GM19372 (cell line): Measurements from ENCODE around the gene ASXL2.
"Not testable (repeated sequence)": the region's sequence is repeated elsewhere in the genome, so short reads cannot be mapped to it uniquely, and the experiment has no call there.

Source experiments
- ATAC-seq: cut with Tn5 transposase; IDR thresholded peaks from one replicate; pipeline ENCODE4 v1.9.1; 2021; ENCODE audit warnings: mild to moderate bottlenecking, low read depth, moderate library complexity; ENCODE audit not compliant: unreplicated experiment

ASXL2 gene

DNA sequence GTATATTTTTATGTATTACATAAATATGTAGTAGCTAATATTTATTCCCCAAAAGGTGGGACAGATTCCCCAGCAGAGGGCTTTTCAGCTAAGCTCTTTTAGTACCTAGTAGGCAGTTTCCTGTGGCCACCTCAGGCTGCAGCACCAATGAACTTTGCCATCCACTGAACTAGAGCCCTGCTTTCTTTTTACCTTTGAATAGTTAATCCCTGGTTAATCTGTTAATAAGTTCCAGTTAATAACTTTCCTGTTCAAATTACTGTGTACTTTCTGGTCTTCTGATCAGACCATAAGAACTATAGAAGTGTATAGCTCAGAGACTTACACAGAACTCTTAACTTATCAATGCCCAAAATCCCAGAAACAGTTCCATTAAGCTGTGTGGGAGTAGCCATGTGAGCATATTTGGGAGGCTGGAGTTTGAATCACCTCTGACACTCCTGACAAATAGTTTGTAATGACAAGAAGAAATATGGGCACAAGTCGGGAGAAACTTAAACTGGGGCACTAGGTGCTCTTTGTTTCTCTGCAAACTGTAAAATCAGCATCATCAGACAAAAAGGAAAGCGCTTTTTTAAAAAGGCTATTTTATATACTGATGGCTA, 40.0 kb downstream of the ASXL2 start:
- no peak for ATAC-seq

DNA sequence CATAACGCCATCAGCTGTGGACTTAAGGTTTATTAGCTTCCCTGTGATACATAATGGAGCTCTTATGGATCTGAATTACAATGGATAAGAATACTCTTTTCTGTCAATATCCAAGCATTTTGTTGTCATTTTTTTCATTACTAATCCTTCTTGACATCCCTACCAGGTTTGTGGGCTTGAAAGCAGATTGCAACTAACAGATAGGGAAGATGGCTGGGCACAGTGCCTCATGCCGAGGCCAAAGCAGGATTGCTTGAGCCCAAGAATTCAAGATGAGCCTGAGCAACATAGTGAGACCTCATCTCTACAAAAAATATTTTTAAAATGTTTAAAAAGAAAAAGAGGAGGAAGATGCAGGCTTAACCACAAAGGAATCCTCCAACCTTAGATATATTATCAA, 42.4 kb downstream of the ASXL2 start:
- no peak for ATAC-seq

DNA sequence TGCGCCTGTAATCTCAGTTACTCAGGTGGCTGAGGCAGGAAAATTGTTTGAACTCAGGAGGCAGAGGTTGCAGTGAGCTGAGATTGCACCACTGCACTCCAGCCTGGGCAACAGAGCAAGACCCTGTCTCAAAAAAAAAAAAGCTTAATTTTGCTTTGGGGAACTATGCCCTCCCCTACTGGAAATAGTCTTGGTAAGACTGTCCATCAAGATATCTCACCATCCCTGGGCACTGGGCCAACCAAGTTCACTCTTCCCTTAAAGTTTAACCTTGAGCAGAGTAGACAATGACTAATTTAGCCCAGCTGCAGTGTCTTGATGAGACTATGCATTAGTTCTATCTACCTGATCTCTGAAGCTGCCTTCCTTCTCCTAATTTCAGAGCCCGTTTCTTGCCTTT, 44.7 kb downstream of the ASXL2 start:
- ATAC-seq, result no peak

DNA sequence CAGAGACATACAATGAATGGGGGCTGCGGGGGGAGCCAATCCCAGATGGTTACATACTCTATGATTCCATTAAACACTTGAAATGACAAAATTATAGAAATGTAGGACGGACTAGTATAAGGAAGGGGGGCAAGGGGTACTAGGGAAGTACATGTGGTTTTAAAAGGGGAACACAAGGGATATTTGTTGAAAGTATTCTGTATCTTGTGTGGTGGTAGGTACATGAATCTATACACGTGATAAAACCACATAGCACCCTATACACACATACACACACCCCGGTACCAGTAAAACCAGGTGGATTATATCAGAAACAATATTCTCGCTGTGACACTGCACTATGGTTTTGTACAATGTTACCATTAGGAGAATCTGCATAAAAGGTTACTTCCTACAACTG, 45.4 kb downstream of the ASXL2 start:
- ATAC-seq, result no peak

DNA sequence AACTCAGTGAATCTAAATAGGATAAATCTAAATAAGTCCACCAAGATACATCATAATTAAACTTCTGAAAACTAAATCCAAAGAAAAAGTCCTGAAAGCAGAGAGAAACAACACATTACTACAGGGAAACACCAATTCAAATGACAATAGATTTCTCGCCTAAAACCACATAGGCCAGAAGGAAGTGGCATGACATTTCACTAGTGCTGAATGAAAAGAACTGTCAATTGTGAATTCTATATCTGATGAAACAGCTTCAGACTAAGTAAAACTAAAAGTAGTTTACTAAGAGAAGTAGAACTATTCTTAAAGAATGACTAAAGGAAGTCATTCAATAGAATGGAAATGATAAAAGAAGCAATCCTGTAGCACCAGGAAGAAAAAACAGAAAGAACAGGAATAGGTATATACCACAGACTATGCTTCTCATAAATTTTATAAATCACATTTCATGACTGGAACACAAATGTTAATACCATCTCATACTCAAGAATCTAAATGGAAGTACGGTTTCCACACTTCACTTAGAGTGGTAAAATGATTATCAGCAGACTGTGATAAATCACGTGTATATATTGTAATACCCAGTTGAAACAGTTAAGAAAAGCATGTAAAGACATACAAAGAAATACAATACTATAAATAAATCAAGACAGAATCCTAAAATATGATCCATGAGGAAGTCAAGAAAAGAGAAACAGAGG, 46.4 kb downstream of the ASXL2 start:
- no peak for ATAC-seq

DNA sequence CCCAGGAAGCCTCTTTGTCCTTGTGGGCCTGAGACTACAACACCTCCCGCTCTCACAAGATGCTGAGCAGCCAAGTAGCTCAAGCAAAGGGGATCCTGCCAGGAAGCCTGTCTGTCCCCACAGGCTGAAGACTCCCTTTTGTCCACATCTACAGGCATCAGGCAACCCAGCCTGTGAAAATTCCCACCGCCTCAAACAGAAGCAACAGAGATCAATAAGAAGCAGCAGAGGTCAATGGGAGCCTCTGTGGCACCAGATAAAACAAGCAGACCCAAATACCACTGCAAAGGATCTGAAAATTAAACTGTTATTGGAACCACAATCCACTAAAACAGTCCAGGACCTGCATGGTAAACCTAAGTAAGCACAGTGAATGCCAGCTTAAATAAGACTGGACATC, 48.5 kb downstream of the ASXL2 start:
- ATAC-seq, result no peak

DNA sequence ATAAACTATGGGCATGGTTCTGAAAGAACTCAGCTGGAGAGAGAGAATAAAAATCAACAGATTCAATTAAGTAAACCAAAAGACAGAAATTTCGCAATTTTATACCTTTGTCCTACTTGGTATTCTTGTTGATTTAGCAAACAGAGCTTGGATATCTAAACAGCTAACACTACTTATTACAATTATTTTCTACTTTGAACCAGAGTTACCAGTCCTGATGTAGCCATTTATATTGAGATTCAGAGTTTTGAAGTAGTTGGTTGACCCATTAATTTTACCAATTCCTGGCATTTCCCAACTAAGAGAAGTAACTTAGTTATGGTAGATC, 48.9 kb downstream of the ASXL2 start:
- ATAC-seq, result no peak

DNA sequence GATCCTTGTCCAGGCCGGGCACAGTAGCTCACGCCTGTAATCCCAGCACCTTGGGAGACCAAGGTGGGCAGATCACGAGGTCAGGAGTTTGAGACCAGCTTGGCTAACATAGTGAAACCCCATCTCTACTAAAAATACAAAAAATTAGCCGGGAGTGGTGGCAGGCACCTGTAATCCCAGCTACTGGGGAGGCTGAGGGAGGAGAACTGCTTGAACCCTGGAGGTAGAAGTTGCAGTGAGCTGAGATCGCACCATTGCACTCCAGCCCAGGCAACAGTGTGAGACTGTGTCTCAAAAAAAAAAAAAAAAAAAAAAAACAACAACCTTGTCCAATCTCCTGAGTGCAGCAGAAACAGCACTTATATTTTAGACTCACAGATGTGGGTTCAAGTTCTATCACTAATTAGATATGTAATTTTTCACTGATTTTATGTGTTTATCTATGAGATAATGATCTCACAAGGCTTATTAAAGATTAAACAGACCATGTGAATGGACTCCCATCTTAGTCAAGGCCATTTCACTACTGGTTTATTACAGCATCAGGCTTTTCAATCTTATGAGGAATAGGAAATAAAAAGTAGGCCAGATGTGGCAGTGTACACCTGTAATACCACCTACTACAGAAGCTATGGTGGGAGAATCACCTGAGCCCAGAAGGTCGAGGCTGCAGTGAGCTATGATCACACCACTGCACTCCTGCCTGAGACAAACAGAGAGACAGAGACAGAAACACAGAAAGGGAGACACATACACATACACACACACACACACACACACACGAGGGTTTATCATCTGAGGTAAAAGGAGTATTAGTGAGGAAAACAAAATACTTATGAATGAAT, 49.5 kb downstream of the ASXL2 start:
- ATAC-seq, result not testable (repeated sequence)

DNA sequence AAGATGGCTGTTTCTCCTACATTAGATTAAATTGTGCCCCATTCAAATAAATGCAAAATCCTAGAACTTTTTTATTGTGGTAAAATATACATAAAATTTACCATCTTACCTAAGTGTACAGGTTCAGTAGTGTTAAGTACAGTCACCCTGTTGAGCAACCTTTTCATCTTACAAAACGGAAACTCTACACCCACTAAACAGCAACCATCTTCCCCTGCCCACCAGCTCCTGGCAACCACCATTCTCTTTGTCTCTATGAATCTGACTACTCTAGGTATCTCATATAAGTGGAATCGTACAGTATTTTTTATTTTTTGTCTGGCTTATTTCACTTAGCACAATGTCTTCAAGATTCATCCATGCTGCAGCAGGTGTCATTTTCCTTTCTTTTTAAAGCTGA, 53.0 kb downstream of the ASXL2 start:
- no peak for ATAC-seq

DNA sequence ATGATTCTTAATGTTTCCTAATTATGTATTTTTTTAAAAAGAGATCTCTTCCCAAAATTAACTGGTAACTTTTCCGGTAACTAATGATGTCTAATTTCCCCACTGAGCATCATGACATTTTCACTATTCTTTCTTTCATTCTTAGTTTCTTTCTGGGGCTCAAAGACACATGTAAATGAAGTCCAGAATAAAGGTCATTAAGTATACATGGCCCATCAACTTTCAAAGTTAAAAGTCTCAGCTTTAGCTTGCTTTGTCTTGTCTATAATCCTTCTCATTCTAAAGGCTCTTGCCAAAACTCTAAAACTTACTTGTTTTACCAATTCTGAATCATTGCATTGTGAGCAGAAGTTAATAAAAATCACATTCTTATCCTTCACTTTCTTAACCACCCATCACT, 53.6 kb downstream of the ASXL2 start:
- ATAC-seq, result no peak

DNA sequence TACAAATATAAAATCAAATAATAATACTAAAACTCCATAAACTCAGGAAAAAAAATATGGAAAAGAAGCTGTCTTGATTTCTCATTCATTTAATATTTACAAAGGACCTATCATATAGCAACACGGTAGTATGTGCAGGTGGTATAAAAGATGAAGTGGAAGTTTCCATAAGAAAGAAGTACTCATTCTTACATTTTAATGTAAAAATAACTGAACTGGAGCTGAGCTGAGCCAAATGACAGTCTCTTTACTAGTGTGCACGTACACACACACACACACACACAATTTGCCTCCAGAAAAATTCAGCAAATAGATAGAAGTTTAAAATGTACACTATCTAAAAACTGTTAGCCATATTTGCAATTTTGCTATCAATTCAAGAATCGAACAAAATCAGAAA, 54.1 kb downstream of the ASXL2 start:
- ATAC-seq, result no peak

DNA sequence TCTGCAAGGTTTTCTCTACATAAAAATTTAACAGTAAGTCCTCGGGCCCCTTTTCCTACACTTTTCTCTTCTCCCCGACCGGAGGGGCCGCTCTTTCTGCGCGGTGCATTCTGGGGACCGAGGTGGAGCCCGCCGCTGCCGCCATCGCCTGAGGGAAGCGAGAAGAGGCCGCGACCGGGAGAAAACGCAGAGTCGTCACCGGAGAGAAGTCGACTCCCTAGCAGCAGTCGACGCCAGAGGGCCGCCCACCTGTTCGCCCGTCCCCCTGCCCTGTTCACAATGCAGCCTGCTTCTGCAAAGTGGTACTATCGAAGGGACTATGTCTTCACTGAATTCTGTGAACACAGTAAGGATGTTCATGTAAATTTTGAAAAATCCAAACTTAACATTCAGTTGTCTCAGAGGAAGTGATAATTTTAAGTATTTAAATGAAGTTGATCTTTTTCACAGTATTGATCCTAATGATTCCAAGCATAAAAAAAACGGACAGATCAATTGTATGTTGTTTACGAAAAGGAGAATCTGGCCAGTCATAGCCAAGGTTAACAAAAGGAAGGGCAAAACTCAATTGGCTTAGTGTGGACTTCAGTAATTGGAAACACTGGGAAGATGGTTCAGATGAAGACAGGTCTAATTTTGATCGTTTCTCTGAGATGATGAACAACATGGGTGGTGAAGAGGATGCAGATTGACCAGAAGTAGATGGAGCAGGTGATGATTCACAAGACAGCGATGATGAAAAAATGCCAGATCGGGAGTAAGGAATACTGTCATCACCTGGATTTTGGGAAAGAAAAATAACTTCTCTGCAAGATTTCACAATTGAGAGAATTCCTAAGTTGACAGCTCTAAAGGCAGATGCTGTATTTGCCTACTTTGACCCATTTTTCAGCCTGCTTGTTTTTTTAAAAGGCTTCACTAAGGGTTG, 55.8 kb downstream of the ASXL2 start:
- ATAC-seq, result no peak

DNA sequence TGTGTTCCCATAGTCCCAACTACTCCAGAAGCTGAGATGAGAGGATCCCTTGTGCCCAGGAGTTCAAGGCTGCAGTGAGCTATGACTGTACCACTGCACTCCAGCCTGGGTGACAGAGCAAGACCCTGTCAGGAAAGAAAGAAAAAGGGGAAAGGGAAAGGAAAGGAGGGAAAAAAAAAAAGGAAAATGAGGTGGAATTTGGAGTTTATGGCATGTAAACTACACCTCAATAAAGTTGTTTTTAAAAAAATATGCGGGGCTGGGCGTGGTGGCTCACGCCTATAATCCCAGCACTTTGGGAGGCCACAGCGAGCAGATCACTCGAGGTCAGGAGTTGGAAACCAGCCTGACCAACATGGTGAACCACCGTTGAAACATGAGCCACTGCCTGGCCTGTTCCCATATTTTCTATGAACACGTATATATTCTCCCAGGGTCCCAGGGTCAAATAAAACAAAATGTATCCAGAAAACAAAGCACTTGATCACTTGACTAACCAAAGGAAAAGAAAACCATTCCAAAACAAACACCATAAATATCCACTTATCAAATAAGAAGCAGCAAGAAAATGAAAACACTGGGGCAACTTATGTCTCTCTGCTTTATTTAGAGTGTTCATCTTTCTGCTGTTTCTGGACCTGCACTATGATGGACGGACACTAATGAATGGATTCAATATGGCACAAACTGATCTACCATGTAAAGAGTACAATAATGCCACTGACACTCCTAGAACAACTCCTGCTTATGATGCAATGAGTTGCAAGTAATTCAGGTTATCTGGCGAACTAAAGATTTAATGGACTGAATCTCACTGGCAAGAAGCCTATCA, 56.8 kb downstream of the ASXL2 start:
- ATAC-seq, result no peak

DNA sequence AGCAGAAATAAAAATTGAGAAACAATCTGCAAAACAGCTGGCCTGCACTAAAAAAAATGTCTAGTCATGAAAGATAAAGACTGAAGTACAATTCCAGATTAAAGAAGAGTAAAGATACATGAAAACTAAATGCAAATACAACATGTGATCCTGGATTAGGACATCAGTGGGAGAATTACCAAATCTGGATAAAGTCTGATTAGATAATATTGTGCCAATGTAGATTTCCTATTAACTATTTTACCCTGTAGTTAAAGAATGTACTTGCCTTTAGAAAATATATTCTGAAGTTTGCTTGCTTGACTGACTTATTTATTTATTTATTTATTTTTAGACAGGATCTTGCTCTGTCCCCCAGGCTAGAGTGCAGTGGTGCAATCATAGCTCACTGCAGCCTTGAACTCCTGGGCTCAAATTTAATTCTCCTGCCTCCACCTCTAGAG, 58.7 kb downstream of the ASXL2 start:
- ATAC-seq, result no peak

DNA sequence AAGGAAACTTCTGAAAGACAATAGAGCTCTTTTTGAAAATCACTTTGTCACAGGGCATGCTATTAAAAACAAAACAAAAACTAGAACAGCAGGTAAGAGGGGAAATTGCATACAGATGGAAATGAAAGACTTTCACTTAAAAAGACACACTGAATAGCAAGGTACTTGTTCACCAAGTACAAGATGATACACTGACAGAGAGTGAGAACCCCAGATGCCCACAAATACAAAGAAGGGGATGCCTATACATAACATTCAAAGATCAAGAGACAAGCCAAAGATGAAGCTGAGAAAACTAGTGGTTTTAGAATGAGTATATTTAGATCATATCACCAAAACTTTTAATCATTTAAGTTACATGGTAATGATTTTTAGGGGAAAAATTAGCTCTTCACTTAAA, 60.7 kb downstream of the ASXL2 start:
- no peak for ATAC-seq

DNA sequence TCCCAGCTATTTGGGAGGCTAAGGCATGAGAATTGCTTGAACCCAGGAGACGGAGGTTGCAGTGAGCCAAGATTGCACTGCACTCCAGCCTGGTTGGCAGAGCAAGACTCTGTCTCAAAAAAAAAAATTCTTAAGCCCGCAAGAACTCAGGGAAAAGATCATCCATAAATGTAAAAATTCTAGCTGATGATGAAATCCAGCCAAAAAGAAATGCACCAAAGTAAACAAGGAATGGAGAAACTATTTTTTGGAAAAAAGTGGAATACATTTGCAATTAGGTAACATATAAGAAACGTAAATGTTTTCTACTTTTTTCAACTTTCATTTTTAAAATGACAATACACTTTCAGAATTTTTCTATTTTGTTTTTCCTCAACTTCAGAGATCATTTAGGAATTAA, 61.3 kb downstream of the ASXL2 start:
- ATAC-seq, result no peak

DNA sequence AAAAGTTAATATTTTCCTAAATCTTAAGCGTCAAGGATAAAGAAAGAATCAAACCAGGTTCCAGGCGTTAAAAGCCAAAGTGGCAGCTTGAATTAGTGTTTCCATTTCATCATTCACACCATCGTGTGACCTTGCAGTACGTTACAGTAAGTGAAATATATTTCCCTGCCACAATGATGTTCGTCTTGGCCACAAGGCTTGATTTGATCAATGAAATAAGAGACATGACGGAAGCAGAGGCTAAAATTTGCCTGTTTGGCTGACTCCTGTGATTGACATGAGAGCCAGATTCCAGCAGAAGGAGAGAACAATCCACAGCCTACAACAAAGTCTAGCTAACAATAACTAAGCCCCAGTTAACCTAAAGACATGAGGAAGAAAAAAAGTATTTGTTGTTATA, 62.0 kb downstream of the ASXL2 start:
- ATAC-seq, result no peak

DNA sequence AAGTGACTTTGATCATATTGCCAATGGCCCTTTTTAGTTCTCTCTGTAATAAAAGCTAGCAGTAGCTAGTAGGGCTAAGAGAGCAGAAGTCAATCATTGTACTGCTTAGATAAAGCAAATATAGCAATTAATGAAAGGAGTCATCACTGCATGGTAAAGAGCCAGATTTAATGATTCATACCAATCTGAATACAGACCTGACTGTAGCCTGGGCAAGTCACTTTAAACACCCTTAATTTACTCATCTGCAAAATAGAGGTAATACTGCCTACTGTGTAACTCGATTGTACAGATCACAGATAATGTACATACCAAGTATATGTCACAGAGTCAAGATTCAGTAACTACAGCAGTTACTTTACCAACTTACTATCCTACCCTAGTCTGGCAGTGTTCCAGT, 63.6 kb downstream of the ASXL2 start:
- no peak for ATAC-seq

DNA sequence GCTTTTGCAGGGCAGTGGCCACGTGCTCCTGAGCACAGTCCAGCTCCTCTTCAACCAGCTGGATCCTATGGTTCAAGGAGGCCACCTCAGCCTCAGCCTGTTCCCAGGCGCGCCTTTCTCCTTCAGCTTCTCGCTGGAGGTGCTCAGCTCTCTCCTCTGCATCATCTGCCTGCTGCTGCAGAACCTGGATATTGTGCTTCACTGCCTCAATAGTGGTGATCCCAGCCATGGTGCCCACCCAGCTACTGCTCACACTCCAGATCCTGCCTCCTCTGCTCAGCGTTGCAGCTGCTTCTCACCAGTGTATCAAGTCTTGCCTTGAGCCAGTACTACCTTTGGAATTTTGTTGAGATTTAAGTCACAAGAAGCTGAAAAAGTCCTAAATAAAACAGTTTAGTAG, 67.9 kb downstream of the ASXL2 start:
- no peak for ATAC-seq

DNA sequence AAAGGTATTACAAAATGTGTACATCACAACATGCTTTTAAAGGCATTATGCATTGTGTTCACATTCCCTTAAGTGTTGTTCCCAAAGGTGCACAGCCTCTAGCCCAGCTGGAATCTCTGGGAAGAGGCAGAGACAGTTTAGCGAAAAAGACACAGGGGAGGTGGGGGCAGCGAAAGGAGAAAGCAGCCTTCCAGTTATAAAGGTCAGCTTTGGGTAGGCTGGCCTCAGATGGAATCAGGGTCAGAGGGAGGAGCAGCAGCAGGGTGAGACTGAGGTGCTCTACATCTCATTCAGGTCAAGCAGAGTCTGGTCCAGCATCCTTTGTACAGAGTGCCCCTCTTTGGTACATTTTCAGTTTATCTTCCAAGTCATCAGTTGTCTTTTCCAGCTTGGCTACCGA, 68.6 kb downstream of the ASXL2 start:
- no peak for ATAC-seq
